DMS 273 treated with DMSO at 0.1 percent for 48 hours (cell line): Measurements from ENCODE around the gene HSD3B7.

Experiments used
- DNase-seq: peaks from one replicate; lab custom pipeline; 2025; lab: John Stamatoyannopoulos, UW

HSD3B7 gene

GRCh38 chr16:30982548-30983288, 2.3 kb upstream of the HSD3B7 start:
- no peak for DNase-seq

GRCh38 chr16:30983289-30983889, 1.6 kb upstream of the HSD3B7 start:
- no peak for DNase-seq

- DNase-seq: no peak
These were observed 953 bp upstream of the HSD3B7 start for GRCh38 chr16:30983898-30984610.

GRCh38 chr16:30985401-30986128, 558 bp downstream of the HSD3B7 start:
- peak; percentile 41 for DNase-seq

- no peak for DNase-seq
These were observed 1.4 kb downstream of the HSD3B7 start for GRCh38 chr16:30986129-30986991.

- DNase-seq: no peak
These were observed 2.7 kb downstream of the HSD3B7 start for GRCh38 chr16:30987581-30988190.

GRCh38 chr16:30989469-30990047, 4.6 kb downstream of the HSD3B7 start:
- no peak for DNase-seq

GRCh38 chr16:30990105-30990504, 5.1 kb downstream of the HSD3B7 start:
- no peak for DNase-seq

- DNase-seq: no peak
These were observed 6.0 kb downstream of the HSD3B7 start for GRCh38 chr16:30991052-30991451.

GRCh38 chr16:30992276-30992780, 7.3 kb downstream of the HSD3B7 start:
- no peak for DNase-seq

- no peak for DNase-seq
These were observed 8.2 kb downstream of the HSD3B7 start for GRCh38 chr16:30992931-30993816.

GRCh38 chr16:30995927-30996323, 10.9 kb downstream of the HSD3B7 start:
- no peak for DNase-seq

GRCh38 chr16:30996324-30996984, 11.4 kb downstream of the HSD3B7 start:
- no peak for DNase-seq

- DNase-seq: no peak
These were observed 12.1 kb downstream of the HSD3B7 start for GRCh38 chr16:30996985-30997724.

GRCh38 chr16:30997725-30998711, 13.0 kb downstream of the HSD3B7 start:
- no peak for DNase-seq

GRCh38 chr16:30998852-30999761, 14.1 kb downstream of the HSD3B7 start:
- DNase-seq: peak; percentile 28
